Keratinocyte (primary cell): ENCODE measurements around the gene FARP1. TPM values are rescaled to one million over a fixed set of nuclear protein-coding genes. Genes with fewer than 3 reads are reported as not detected.

Experiments
- DNase-seq: peaks from one replicate; pipeline ENCODE4 v3.0.0-alpha.2; 2011; ENCODE audit warnings: low read depth, missing footprints, low spot score
- FAIRE-seq: peaks from 2 replicates; lab custom pipeline; 2011; peaks lifted over from hg19 to GRCh38; lab: Jason Lieb, UNC
- H2AFZ ChIP-seq: 2 replicates; pipeline ENCODE4 v1.6.0; 2012; ENCODE audit warnings: low read length, control low read depth, inconsistent platforms; ENCODE audit not compliant: control insufficient read depth
- H3K27ac ChIP-seq: 2 replicates; pipeline ENCODE4 v1.5.1; 2011; ENCODE audit warnings: low read length; ENCODE audit not compliant: control insufficient read depth, insufficient read depth
- H3K27me3 ChIP-seq: 3 replicates; pipeline ENCODE4 v1.6.0; 2011; ENCODE audit warnings: low read length; ENCODE audit not compliant: control insufficient read depth, insufficient read depth; ENCODE audit errors: extremely low read depth
- H3K36me3 ChIP-seq, 2 experiments: 2 replicates in 1 of 2; 3 replicates in 1 of 2; pipeline ENCODE4 v1.5.1; 2011; ENCODE audit warnings: low read length in 2 of 2, mild to moderate bottlenecking in 1 of 2; ENCODE audit not compliant: control insufficient read depth in 2 of 2, insufficient read depth in 2 of 2; ENCODE audit errors: extremely low read depth in 1 of 2
- H3K4me1 ChIP-seq: 3 replicates; pipeline ENCODE4 v1.5.1; 2011; ENCODE audit warnings: low read length; ENCODE audit not compliant: control insufficient read depth, insufficient read depth; ENCODE audit errors: extremely low read depth
- H3K4me2 ChIP-seq: 3 replicates; pipeline ENCODE4 v1.6.0; 2011; ENCODE audit warnings: low read depth, low read length; ENCODE audit not compliant: control insufficient read depth, insufficient read depth; ENCODE audit errors: extremely low read depth
- H3K4me3 ChIP-seq, 3 experiments: fragments of 200-600 bp in 1 of 3; sonication (generic) in 1 of 3; 2 replicates in 2 of 3; 3 replicates in 1 of 3; pipeline ENCODE4 v1.5.1; 2011 to 2016; ENCODE audit warnings: low read length in 3 of 3, mild to moderate bottlenecking in 3 of 3, control low read depth in 2 of 3, inconsistent platforms in 1 of 3, low read depth in 1 of 3, mixed read lengths in 1 of 3, mixed run types in 1 of 3, moderate library complexity in 1 of 3; ENCODE audit not compliant: control insufficient read depth in 2 of 3, insufficient read depth in 2 of 3; ENCODE audit errors: extremely low read depth in 1 of 3
- H3K79me2 ChIP-seq: 2 replicates; pipeline ENCODE4 v1.6.0; 2012; ENCODE audit warnings: low read length; ENCODE audit not compliant: control insufficient read depth, insufficient read depth
- H3K9ac ChIP-seq: 3 replicates; pipeline ENCODE4 v1.6.0; 2011; ENCODE audit warnings: low read length; ENCODE audit not compliant: control insufficient read depth, insufficient read depth; ENCODE audit errors: extremely low read depth
- H3K9me1 ChIP-seq: 3 replicates; pipeline ENCODE4 v1.6.0; 2011; ENCODE audit warnings: low read length; ENCODE audit not compliant: control insufficient read depth, insufficient read depth; ENCODE audit errors: extremely low read depth
- H3K9me3 ChIP-seq: 2 replicates; pipeline ENCODE4 v1.5.1; 2012; ENCODE audit warnings: low read depth, low read length; ENCODE audit not compliant: control insufficient read depth
- H4K20me1 ChIP-seq: 3 replicates; pipeline ENCODE4 v1.6.0; 2011; ENCODE audit warnings: low read length; ENCODE audit not compliant: control insufficient read depth, insufficient read depth; ENCODE audit errors: extremely low read depth
- EZH2 ChIP-seq: IDR thresholded peaks from one replicate; pipeline ENCODE4 v1.6.1; 2012; ENCODE audit warnings: inconsistent platforms, mild to moderate bottlenecking, low read length, moderate library complexity
- dilution Hi-C: fragments of 300-500 bp; cut with MboI; formaldehyde crosslinking; loops from one replicate; pipeline ENCODE4 v1.7.0; 2020; ENCODE audit warnings: low sequenced_read_pairs; ENCODE audit not compliant: extremely low pct_ligation_motif_present
- polyA plus RNA-seq, 5 experiments: library from polyadenylated mRNA; depleted of rRNA in 3 of 5; stranded (reverse) in 3 of 5; stranded (forward) in 1 of 5; unstranded in 1 of 5; fragments of >200 nt; gene quantifications; 1 replicate in 1 of 5; 2 replicates in 3 of 5; 3 replicates in 1 of 5; pipeline versions ENCODE4 v1.2.1 to v1.2.3, GENCODE V29; 2011 to 2012; ENCODE audit warnings: missing spikeins in 2 of 5, low read depth in 1 of 5, low replicate concordance in 1 of 5
- TF ChIP-seq, protein P1 (sequence below), 3 experiments: IDR thresholded peaks in 1 of 3; conservative IDR thresholded peaks in 1 of 3; optimal IDR thresholded peaks in 1 of 3; 2 replicates in 2 of 3; 3 replicates in 1 of 3; pipeline versions ENCODE3 to v1.5.1; 2011; ENCODE audit warnings: low read length in 3 of 3, mild to moderate bottlenecking in 3 of 3, moderate library complexity in 2 of 3, control low read depth in 1 of 3, inconsistent platforms in 1 of 3; ENCODE audit not compliant: insufficient read depth in 2 of 3; ENCODE audit errors: extremely low read depth in 1 of 3

FARP1 gene
- polyA plus RNA-seq, 1 donor (not counting 4 experiments of a cell fraction or from before 2014, with no cell fraction given) = 10.3 TPM

DNA sequence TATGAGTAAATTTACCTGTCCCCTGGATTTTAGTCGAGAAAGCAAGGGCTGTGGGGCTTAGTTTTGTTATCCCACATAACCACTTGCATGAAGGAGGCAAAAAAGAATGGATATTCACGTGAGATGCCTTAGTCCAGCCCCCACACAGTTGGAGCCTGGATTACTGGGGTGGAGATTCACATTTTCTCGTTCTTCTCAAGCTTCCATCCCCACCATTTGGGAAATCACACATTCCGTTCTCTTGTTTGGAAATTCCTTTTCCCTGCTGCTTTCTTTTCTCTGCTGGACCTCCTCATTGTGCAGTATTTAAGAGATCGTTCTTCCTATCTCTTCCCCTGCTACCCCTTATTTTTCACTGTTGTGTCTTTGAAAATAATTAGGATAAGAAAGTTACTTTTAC lies 45.1 kb upstream of the FARP1 start:
- Histone ChIP-seq H3K36me3 (no peaks in the 10 kb centered on the region), H3K4me1 (no peaks in the 10 kb centered on the region), H3K4me3 (no peak overlapping the region), H3K27me3 (no peaks in the 10 kb centered on the region), H3K4me2 (no peak overlapping the region), H3K27ac (no peak overlapping the region), H3K9ac (no peak overlapping the region), H3K79me2 (no peaks in the 10 kb centered on the region), H2AFZ (no peak overlapping the region), H3K9me1 (no peaks in the 10 kb centered on the region), H3K9me3 (no peaks in the 10 kb centered on the region), H4K20me1 (no peaks in the 10 kb centered on the region)
- TF ChIP-seq, protein P1, sequence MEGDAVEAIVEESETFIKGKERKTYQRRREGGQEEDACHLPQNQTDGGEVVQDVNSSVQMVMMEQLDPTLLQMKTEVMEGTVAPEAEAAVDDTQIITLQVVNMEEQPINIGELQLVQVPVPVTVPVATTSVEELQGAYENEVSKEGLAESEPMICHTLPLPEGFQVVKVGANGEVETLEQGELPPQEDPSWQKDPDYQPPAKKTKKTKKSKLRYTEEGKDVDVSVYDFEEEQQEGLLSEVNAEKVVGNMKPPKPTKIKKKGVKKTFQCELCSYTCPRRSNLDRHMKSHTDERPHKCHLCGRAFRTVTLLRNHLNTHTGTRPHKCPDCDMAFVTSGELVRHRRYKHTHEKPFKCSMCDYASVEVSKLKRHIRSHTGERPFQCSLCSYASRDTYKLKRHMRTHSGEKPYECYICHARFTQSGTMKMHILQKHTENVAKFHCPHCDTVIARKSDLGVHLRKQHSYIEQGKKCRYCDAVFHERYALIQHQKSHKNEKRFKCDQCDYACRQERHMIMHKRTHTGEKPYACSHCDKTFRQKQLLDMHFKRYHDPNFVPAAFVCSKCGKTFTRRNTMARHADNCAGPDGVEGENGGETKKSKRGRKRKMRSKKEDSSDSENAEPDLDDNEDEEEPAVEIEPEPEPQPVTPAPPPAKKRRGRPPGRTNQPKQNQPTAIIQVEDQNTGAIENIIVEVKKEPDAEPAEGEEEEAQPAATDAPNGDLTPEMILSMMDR (optimal IDR thresholded peaks at IDR 0.05 in 1 of 3, IDR thresholded peaks at IDR 0.05 in 1 of 3, conservative IDR thresholded peaks at IDR 0.05 in 1 of 3; ENCODE audit: extremely low read depth in 1 of 3, insufficient read depth in 2 of 3, low read length in 3 of 3) = no peak
- no peak for TF ChIP-seq EZH2
- DNase-seq (no peak), FAIRE-seq (no peak)
- dilution Hi-C loops = no loop called here

DNA sequence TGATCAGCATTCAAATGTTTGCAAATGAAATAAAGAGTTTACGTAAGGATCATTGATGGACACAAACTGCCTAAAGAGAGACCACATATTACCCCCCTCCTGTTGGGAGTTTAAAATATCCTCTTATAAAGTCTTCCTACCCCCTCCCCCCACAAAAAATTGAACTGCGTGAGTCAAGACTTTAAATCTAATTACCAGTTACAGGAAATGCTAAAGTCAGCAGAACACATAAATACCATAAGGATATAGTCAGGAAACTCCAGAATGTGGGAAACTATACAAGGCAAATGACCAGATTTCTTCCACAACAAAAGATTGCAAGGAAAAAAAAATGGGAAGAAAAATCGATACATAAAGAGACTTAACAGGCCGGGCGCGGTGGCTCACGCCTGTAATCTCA lies 44.4 kb upstream of the FARP1 start:
- FAIRE-seq = no peak
- dilution Hi-C loops = no loop called here
- Histone ChIP-seq H3K4me1 (no peaks in the 10 kb centered on the region), H3K9me1 (no peaks in the 10 kb centered on the region), H3K36me3 (no peaks in the 10 kb centered on the region), H4K20me1 (no peaks in the 10 kb centered on the region), H3K79me2 (no peaks in the 10 kb centered on the region), H3K4me3 (no peak overlapping the region), H2AFZ (no peak overlapping the region), H3K27ac (no peak overlapping the region), H3K4me2 (no peak overlapping the region), H3K9me3 (no peaks in the 10 kb centered on the region), H3K27me3 (no peaks in the 10 kb centered on the region), H3K9ac (no peak overlapping the region)
- TF ChIP-seq EZH2 = no peak
- TF ChIP-seq, protein P1 (optimal IDR thresholded peaks at IDR 0.05 in 1 of 3, IDR thresholded peaks at IDR 0.05 in 1 of 3, conservative IDR thresholded peaks at IDR 0.05 in 1 of 3; ENCODE audit: extremely low read depth in 1 of 3, insufficient read depth in 2 of 3, low read length in 3 of 3) = no peak
- DNase-seq = no peak
